T-helper 9 cell (primary cell): ENCODE data around the gene ABCC3.
"Not testable (repeated sequence)": the region's sequence is repeated elsewhere in the genome, so short reads cannot be mapped to it uniquely, and the experiment has no call there.

Experiments
- DNase-seq: peaks from one replicate; pipeline ENCODE4 v3.0.0-alpha.2; 2020

The ABCC3 gene

DNA sequence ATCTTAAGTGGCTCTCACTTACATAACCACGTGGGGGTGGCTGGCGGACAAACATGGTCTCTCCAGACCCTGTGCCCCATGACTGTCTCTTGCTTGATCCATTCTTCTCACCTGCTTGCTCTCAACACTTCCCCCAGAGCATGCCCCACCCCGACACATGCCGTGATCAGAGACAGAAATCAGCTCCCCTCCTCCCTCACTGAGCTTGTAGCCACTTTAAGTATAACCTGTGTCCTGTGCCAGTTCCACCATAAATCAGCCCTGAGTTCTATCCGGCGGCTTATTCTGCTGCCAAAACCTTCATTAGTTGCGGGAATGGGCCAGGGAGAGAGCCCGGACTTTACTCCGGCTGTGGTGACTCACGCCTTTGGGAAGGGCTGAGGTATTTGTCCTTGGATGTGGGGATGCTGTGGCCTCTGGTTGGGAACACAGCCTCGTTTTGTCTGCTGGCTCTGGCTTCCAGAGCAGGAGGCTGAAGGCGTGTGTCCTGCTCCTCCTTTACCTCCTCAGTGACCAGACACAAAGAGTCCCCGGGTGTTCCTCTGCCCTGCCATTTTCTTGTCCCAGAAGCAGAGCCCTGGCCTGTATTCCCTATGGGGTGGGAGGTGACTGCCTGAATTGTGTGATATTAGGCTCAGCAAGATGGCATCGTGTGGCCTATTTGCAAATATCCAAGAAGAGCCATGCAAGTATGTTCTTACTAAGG lies 52.0 kb downstream of the ABCC3 start:
- no peak for DNase-seq

DNA sequence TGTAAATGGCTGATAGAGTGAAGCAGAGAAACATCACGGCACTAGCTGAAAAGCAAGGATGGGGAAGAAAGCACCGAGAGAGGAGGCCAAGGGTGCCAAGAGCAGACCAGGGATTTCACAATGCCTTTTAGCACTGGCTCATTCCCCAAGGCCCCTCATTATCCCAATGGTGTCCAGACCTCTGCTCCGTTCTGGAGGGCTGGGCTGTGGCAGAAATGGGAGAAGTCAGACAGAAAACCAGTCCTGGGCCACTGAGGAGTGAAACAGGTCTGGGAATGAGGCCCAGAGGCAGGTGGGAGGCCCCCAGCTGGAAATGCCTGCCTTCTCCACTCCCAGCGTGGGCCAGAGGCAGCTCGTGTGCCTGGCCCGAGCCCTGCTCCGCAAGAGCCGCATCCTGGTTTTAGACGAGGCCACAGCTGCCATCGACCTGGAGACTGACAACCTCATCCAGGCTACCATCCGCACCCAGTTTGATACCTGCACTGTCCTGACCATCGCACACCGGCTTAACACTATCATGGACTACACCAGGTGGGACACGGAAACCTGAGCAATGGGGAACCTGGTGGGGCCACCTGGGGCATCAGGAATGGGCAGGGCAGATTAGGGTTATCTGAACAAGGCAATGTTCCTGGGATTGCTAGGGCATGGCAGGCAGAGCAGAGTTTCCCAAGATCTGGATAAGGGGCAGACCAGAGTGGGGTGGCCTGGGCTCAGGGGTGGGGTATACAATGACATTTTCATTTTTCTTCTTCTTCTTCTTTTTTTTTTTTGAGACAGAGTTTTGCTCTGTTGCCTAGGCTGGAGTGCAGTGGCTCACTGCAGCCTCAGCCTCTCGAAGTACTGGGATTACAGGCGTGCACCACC lies 52.8 kb downstream of the ABCC3 start:
- no peak for DNase-seq

DNA sequence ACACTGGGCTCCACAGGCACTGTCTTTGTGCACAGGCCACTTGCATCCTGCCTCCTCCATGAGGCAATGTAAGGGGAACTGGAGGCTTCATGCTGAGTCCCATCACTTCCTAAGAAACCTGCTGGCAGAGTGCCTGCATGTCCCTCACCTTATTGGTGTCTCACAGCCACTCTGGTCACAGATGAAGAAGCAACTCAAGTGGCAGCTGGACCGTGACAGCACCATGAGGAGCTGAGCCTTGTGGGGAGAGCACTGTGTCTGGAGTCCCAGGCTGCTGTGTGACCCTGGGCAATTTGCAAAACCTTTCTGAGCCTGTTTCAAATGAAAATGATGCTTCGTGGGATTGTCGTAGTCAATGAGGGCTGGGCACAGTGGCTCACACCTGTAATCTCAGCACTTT lies 53.6 kb downstream of the ABCC3 start:
- no peak for DNase-seq

DNA sequence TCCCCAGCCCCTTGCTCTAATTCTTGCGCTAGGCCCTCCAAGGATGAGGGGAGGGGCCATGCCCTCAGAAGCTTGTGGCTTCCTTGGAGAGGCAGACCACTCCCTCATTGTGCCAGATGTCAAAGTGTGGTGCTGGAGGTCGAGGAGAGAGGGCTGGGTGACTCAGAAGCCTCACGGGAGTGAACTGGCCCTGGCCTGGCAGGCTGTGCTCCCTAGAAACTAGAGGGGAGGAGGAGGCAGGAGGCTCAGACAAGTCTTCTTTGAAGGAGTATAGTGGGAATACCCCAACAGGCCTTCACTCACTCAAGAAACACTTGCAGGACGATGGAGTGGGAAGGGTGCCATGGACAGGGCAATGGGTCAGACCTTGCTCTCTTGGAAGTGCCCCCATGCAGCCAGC lies 54.6 kb downstream of the ABCC3 start:
- DNase-seq = no peak

DNA sequence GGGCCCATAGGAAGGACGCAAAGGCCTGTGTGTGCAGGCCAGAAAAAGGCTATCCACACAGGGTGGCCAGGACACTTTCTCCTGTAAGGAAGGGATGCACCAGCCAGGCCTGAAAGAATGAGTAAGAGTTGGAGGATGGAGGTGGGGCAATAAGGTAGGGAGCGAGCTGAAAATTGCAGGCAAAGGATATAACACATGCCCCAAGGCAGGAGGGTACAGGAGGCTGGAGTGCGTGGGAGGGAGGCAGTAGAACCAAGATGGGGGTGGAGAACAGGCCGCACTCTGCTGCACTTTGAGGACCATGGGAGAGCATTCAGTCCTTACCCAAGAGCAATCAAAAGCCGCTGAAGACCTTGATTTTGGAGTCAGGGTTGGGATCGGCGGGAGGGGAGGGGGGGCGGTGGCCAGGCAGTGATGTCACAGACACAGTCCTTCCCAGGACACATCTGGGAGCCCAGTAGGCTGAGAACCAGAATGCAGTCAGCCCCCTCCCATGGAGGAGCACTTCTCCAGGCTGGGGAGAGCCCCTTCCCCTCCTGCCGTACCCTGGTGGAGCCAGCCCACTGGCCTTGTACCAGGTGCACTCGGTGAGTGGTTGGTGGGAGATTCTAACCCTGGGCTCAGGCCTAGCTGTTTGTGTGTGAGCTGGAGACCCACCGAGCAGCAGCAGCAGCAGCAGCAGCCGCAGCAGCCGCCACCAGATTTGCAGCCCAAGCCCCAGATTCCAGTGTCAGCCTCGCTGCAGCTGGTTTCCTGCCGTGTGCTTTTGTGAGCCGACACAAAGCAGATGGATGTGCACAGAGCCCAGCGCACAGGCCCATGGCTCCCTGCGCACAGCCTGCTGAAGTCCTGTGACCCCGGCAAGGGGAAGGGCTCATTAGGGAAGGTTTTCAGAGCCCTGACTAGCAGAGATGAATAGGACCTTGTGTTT lies 55.5 kb downstream of the ABCC3 start:
- no peak for DNase-seq

DNA sequence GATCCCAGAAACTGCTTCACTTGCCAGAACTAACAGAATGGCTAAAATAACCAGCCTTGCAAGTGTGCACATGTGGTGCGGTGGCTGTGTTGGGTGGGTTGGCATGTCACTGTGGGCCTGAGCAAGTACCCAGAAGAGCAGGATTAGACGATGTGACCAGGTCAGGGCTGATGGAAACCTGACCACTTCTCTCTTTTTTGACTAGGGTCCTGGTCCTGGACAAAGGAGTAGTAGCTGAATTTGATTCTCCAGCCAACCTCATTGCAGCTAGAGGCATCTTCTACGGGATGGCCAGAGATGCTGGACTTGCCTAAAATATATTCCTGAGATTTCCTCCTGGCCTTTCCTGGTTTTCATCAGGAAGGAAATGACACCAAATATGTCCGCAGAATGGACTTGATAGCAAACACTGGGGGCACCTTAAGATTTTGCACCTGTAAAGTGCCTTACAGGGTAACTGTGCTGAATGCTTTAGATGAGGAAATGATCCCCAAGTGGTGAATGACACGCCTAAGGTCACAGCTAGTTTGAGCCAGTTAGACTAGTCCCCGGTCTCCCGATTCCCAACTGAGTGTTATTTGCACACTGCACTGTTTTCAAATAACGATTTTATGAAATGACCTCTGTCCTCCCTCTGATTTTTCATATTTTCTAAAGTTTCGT lies 56.3 kb downstream of the ABCC3 start:
- no peak for DNase-seq

DNA sequence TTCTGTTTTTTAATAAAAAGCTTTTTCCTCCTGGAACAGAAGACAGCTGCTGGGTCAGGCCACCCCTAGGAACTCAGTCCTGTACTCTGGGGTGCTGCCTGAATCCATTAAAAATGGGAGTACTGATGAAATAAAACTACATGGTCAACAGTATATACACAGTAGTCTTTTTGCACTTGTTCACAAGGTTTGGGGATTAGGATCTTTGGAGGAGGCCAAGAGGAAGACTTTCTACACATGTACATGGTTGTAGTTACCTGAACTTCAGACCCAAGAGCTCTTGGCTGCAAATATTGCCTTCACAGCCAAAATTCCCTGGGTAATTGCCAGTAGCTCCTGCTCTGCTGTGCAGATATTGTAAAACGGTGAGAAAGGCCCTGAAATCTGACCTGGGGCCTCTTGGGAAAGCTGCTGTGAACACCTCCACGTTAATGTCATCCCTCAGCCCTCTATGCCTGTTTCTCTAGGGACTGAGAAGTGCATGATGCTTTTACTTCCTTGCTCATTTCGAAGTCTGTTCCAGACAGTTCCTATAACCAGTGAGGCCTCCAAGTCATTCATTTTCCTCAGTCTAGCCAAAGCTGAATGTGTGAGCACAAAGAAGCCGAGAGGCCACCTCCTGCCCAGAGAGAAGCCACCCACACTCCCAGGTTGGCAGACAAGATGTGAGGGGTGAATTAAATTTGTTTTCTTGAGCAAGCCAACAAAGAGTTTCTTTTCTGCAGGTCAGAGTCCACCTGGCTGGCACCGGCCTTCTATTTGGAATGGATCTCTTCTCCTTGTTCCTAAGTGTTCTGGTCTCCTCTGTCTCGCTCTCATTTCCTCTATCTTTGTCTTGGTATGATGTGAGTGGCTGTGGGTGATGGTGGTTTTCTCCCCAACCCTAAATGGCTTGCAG lies 57.1 kb downstream of the ABCC3 start:
- no peak for DNase-seq

DNA sequence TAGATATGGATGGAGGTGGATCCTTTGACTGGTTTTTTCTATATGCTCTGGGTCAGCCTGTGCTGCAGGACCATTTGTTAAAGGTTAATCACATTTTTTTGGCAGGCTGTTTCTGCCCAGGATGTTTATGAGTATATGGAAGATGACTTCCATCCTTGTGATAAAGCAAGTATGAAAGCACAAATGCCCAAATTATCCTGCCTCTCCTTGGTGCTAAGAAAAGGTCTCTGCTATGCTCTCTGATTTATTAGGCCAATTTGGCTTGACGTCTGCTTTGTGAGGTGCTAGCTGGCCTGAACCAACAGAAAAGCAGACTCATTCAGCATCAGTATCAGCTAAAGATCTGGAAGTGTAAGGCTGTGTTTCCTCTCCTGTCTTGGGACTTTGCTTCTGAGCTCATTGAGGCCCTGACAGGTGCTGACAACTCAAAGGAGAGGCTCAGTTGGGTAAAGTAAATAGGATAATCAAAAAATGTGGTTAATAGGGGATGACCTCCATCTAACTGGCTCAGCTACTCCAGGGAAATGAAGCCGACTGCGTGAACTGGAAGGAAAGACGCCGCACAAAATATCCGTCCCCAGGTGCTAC lies 57.9 kb downstream of the ABCC3 start:
- DNase-seq = no peak

DNA sequence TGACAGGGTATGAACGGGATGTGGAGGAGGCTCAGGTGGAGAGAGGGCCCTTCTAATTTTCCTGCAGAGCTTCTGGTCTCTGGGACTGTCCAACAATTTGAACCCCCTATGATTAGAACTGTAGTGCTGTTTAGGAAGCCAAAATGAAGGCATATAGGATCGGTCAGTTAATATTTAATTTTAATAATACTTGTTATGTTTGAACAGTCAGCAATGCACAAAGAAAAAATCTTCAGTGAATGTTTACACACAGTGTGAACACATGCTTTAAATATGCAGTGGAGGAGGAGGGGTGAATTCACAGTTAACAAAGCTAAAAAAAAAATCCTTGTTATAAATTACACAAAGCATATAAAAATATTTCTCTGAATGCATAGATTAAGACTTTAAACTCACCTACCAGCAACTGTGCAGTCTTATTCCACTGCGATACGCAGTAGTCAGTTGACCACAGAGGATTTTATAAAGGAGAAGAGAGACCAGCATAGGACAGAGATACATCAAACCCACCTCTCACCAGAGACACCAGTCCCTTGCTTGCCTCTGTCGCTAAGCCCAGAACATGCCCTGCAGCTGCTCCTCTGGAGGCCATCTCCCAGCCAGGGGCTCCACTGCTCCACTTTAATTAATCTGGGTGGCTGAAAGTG lies 58.5 kb downstream of the ABCC3 start:
- no peak for DNase-seq

DNA sequence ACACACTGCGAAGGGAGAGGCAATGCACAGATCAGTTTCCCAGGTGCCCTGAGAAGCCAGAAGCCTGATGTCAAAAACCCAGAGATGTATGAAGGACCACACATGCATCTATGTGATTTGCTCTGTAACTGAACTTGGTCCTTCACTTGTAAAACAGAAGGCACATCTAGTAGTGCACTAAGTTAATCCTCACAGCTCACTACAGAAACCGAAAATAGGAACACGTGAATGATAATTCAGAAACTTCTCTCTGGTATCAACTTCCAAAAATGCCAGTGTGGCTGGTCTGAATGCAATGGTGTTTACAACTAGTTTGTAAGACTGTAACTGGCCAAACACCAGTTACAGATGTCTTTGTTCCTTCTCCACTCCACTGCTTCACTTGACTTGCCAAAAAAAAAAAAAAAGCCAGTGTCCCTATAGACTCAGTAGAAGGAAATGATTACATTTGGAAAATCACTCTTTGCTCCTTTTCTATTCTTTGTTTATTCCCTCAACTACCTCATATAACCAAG lies 61.7 kb downstream of the ABCC3 start:
- DNase-seq = no peak

DNA sequence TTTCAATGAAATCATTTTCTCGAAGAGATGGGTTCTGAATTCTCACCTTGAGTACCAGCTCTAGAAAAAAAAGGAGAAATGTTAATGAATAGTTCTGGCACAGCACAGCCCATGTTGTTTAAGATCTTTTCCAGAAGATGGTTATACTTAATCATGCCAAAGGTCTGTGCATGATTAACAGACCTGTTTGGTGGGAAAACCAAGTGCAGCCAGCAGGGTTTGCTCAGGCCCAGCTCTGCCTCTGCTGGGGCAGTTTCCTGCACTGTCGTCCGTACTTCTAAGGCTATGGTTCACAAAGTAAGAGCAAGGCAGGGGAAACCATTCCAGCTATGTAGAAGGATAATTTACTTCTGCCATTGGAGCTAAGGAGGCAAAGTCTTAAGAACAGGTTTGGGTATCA lies 62.4 kb downstream of the ABCC3 start:
- DNase-seq = no peak

DNA sequence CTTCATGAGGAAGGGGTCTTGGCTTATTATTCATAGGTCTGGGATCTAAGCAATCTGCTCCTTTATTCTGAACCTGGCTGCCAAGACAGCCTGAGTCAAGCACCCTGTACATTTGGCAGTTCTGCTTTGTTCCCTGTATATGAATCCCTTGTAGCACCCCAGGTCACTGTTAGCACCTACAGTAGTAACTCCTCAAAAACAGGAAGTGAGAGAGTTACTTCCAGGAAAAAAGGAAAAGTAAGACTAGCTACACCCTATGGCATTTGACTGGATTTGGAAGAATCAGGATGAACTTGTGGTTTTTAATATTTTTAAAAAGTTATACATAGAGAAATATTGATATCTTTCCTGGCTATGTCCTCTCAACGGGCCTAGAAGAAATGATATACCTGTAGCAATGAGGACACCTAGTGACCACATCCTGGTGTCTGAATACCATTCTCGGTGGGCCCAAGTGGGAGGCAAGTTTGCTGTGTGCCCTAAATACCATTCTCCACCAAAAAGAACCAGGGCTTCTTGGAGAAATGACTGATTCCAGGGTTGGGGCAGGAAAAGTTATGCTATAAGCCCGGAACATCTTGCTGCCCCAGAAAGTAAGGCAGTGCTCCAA lies 63.1 kb downstream of the ABCC3 start:
- no peak for DNase-seq

DNA sequence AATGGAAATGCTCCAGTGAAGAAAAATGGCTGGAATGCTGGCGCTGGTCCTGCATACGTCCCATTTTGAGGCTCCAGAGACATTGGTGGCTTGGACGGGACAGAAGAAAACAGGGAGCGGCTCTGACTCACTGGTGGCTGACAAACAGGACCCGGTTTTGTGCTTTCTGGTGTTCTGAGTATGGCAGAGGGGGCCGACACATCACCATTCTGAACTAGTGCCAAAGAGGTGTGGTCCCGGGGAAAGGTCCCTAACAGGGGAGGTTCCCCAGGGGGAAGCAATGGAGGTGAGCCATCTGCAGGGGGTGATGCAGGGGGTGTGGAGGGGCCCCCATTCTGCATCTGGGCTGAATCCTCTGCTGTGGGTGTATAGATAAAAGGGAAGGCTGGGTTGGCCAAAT lies 64.7 kb downstream of the ABCC3 start:
- DNase-seq = no peak

DNA sequence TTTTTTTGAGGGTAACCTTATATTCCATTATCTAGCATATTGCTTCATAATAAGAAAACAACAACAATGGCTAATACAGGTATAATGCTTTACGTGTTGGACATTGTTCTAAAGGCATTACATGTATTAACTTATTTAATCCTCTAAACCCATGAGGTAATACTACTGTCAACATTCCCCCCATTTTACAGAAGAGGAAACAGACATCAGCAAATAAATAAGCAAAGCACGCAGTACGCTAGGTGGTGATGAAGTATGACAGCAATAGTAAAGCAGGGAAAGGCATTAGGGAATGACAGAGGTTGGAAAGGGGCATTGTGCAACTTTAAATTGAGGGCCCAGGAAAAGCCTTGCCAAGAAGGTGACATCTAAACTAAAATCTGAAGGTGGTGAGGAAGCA lies 68.5 kb downstream of the ABCC3 start:
- no peak for DNase-seq

DNA sequence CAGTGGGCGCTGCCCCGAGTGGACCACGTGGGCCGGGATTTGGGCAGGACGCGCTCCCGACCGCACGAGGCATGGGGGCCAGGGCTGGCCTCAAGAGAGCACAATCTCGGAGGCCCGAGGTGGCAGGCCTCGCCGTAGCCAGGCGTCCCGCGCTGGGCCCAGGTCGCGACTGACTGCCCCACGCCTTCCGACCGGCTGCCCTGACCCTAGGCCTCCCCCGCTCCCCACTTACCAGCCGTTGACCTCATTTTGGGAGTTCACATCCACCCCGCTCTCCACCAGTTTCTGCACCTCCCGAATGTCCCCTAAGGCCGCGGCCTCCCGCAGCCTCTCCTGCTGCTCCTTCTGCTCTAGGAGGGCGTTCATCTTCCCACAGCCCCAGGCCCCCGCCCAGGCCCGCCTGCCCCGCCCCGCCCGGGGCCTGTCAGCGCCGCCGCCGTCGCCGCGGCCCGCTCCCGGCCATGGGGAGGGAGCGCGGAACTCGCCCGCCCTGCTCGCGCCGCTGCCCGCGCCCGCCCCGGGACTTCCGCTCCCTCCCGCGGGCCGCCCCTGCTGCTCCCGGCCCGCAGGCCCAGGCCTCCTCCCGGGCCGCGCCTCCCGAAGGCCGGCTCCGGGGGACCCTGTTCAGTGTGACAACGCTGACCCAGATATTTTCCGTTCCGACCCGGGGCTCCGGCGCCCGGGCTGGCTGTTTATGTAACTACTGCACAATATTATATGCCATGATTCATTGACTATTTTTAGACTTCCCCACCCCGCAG lies 72.8 kb downstream of the ABCC3 start, which contains the start of gene ANKRD40:
Gene ANKRD40 (minus strand): TSS at position 626 of the 761 bp plus-strand sequence. CDS start 260 bp downstream, at position 366.
- peak; percentile 83 for DNase-seq

DNA sequence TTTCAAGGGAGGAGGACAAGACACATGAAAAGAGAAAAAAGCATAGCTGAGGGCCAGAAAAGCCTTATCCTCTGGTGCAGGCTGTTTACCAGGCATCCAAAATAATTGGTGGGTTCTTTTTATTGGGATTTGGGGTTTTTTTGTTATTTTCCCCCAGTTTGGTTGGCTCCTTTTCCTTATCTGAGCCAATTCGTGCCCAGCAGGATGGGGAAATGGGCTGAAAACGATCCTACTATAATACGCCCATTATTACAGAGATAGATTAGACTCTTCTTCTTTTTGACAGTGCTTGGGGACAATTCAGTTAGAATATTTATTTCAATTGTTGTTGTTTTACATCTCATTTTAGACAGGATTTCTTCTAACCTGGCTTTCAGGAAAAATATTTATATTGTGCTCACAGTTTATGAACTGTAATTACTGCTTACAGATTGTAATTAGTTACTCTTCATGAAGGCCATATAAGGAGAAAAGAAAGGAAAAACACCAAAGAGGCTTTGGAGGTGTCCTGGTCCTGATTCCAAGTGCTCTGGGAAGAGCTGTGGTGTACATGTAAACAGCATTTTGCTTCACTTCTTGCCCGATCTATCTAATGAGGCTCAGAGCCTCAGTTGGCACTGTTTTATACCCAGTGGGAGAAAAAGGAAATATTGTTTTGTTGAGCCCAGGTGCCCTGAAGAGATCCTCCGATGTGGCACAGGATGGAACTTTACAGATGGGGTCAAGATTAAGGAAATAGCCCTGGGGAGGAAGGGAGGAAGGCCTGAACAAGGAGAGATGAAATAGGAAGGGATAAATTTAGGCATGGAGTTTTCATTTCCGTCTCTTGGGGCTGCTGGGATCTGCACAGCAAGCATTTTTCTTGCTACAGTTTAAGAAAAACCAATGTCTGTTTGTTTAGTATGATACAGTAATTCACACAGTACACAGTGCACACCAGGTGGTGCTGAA lies 73.6 kb downstream of the ABCC3 start:
- no peak for DNase-seq

DNA sequence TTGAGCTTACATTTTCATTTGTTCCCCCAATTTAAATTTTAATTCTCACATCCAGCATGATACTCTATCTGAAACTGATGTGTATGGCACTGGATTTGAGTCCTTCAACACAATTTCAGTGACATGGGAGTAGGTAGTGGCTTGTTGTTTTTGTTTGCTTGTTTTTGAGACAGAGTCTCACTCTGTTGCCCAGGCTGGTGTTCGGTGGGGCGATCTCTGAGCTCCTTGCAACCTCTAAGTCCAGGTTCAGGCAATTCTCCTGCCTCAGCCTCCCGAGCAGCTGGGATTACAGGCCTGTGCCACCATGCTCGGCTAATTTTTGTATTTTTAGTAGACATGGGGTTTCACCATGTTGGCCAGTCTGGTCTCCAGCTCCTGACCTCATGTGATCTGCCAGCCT lies 74.4 kb downstream of the ABCC3 start:
- not testable (repeated sequence) for DNase-seq

DNA sequence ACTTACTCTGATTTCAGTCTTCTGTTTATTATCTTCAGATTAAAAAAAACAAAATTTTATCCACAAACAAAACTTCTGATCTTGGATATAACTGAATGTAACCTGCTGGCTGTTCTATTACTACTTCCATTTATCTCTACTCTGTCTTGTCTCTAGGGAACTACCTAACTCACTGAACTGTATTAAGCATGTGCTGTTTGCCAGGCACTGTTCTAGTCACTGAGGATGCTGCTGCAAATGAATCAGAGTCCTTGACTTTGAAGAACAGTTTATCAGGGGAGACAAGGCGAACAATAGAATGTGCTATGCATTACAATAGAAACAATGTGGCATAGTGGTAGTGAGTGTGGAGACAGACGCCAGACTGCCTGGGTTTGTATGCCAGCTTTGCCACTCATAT lies 75.3 kb downstream of the ABCC3 start:
- no peak for DNase-seq
